OCI-LY1 (cell line): ENCODE data around the gene SDK1.

Experiments
- CTCF ChIP-seq: fragments of 200-600 bp; sonication (generic), shearing (Covaris generic); IDR thresholded peaks from 2 replicates; pipeline ENCODE4 v1.5.1; 2017; ENCODE audit warnings: mild to moderate bottlenecking, antibody characterized with exemption, low read length, moderate library complexity, mixed read lengths
- EZH2 ChIP-seq: fragments of 200-600 bp; sonication (generic), shearing (Covaris generic); IDR thresholded peaks from 2 replicates; pipeline ENCODE4 v1.8.0; 2017; ENCODE audit warnings: borderline replicate concordance, mixed run types, mild to moderate bottlenecking, antibody characterized with exemption, low read length, moderate library complexity, mixed read lengths

- TF ChIP-seq CTCF (no peak), EZH2 (no peak)
These were observed 578.5 kb downstream of the SDK1 start for GRCh38 chr7:3879355-3880075.
